ENCODE results near the gene APBA3. TPM values are rescaled to one million over a fixed set of nuclear protein-coding genes. Genes with fewer than 3 reads are reported as not detected.
A peak's percentile ranks its signal among the peaks of the same experiment; 100 is the strongest.

APBA3 gene
- total and polyA plus RNA-seq, 9 of the 15 experiments (the other 6 are each of a cell fraction or from before 2014, with no cell fraction given), result 0.10 to 29.5 (median 11.5) TPM

GRCh38 chr19:3785938-3786824, 24.7 kb upstream of the APBA3 start, which contains the start of gene MATK (continued):
- TF ChIP-seq RNF219 (CRISPR knock-in tag; IDR thresholded peaks at IDR 0.05), result no peak
- TF ChIP-seq MAFG (tag; conservative IDR thresholded peaks at IDR 0.05), result no peak
- TF ChIP-seq CTCF (IDR thresholded peaks at IDR 0.05 in 2 of 3, conservative IDR thresholded peaks at IDR 0.05 in 1 of 3; ENCODE audit: insufficient read depth in 2 of 3, low read depth in 1 of 3, low read length in 3 of 3), result peak in 1 of 3 experiments; percentile 0; a peak in 1 of 6 replicates
- TF ChIP-seq CBX1 (IDR thresholded peaks at IDR 0.05; ENCODE audit: low read depth), result peak; percentile 73; the same call in 1 of the 2 replicates
- TF ChIP-seq PHF8 (IDR thresholded peaks at IDR 0.05; ENCODE audit: borderline replicate concordance, low read length), result peak; percentile 52; the same call in 1 of the 2 replicates
- TF ChIP-seq E2F6 (IDR thresholded peaks at IDR 0.05; ENCODE audit: borderline replicate concordance in 1 of 2, extremely low read depth in 1 of 2, insufficient read depth in 1 of 2, insufficient read length in 1 of 2, low read depth in 1 of 2, low read length in 1 of 2, poor library complexity in 1 of 2, severe bottlenecking in 1 of 2), result peak in 1 of 2 experiments; percentile 39
- TF ChIP-seq FOSL1 (tag; conservative IDR thresholded peaks at IDR 0.05), result no peak
- TF ChIP-seq HMGN3 (IDR thresholded peaks at IDR 0.05; ENCODE audit: borderline replicate concordance, extremely low read depth, insufficient read length, low read depth, low read length), result peak; percentile 31
- 0 out of 2 replicates have a peak, but pooled peaks have one; percentile 14 for TF ChIP-seq GATAD2A (IDR thresholded peaks at IDR 0.05)
- TF ChIP-seq CAMTA2 (CRISPR knock-in tag; conservative IDR thresholded peaks at IDR 0.05), result no peak
- peak; percentile 37; the same call in 1 of the 2 replicates for TF ChIP-seq EP400 (IDR thresholded peaks at IDR 0.05)
- no peak for TF ChIP-seq ETV6 (IDR thresholded peaks at IDR 0.05; ENCODE audit: borderline replicate concordance in 1 of 2, low read depth in 2 of 2, low read length in 1 of 2)
- 0 out of 2 replicates have a peak, but pooled peaks have one; percentile 23 for TF ChIP-seq ETV6 (CRISPR knock-in tag; IDR thresholded peaks at IDR 0.05; ENCODE audit: borderline replicate concordance)
- TF ChIP-seq ZNF253 (CRISPR knock-in tag; conservative IDR thresholded peaks at IDR 0.05), result no peak
- no peak for TF ChIP-seq THAP12 (CRISPR knock-in tag; IDR thresholded peaks at IDR 0.05)
- no peak for TF ChIP-seq ZKSCAN3 (CRISPR knock-in tag; IDR thresholded peaks at IDR 0.05)
- TF ChIP-seq RBFOX2 (IDR thresholded peaks at IDR 0.05; ENCODE audit: low read depth, low read length), result peak; percentile 59
- TF ChIP-seq PTBP1 (IDR thresholded peaks at IDR 0.05; ENCODE audit: low read depth, low read length), result no peak
- peak; percentile 88 for TF ChIP-seq BCOR (IDR thresholded peaks at IDR 0.05)
